H1 (cell line): ENCODE results near the gene INPP5B.

Experiments used
- CREB1 ChIP-seq: IDR thresholded peaks from 2 replicates; pipeline ENCODE4 v1.6.1; 2012; ENCODE audit warnings: inconsistent platforms
- EP300 ChIP-seq, 2 experiments: IDR thresholded peaks; 1 replicate in 1 of 2; 2 replicates in 1 of 2; pipeline ENCODE4 v1.6.1; 2011 to 2012; ENCODE audit warnings: low read depth in 2 of 2, low read length in 2 of 2, mild to moderate bottlenecking in 2 of 2, borderline replicate concordance in 1 of 2, inconsistent platforms in 1 of 2, moderate library complexity in 1 of 2
- GABPA ChIP-seq: IDR thresholded peaks from 2 replicates; pipeline ENCODE4 v1.6.1; 2011; ENCODE audit warnings: mild to moderate bottlenecking, low read length, moderate library complexity, borderline replicate concordance; ENCODE audit not compliant: insufficient read depth
- GTF2F1 ChIP-seq: IDR thresholded peaks from 2 replicates; pipeline ENCODE4 v1.6.1; 2012; ENCODE audit warnings: low read depth, low read length, improper control_type of control experiment, borderline replicate concordance
- JUN ChIP-seq: IDR thresholded peaks from 2 replicates; pipeline ENCODE4 v1.6.1; 2011; ENCODE audit warnings: low read depth, mild to moderate bottlenecking, improper control_type of control experiment, low read length
- POLR2A ChIP-seq, 2 experiments: IDR thresholded peaks; 1 replicate in 1 of 2; 2 replicates in 1 of 2; pipeline ENCODE4 v1.6.1; 2011; ENCODE audit warnings: low read depth in 2 of 2, low read length in 2 of 2, mild to moderate bottlenecking in 2 of 2; ENCODE audit errors: control extremely low read depth in 1 of 2
- POLR2AphosphoS5 ChIP-seq: IDR thresholded peaks from 2 replicates; pipeline ENCODE4 v1.6.1; 2011; ENCODE audit warnings: low read depth, low read length
- TAF1 ChIP-seq: IDR thresholded peaks from 2 replicates; pipeline ENCODE4 v1.6.1; 2011; ENCODE audit warnings: mild to moderate bottlenecking, low read depth, low read length
- TF ChIP-seq, protein P1 (sequence below), 3 experiments: IDR thresholded peaks; 1 replicate in 2 of 3; 2 replicates in 1 of 3; pipeline versions ENCODE4 v1.5.1 to v1.6.1; 2011; ENCODE audit warnings: low read length in 3 of 3, mild to moderate bottlenecking in 3 of 3, inconsistent platforms in 2 of 3, low read depth in 1 of 3, moderate library complexity in 1 of 3; ENCODE audit not compliant: insufficient read depth in 1 of 3; ENCODE audit errors: control extremely low read depth in 1 of 3
- TF ChIP-seq, protein P2 (sequence below): IDR thresholded peaks from 2 replicates; pipeline ENCODE4 v1.6.1; 2011; ENCODE audit warnings: low read length, improper control_type of control experiment
- TF ChIP-seq, protein P3 (sequence below): IDR thresholded peaks from 2 replicates; pipeline ENCODE4 v1.6.1; 2011; ENCODE audit warnings: low read depth, mild to moderate bottlenecking, low read length; ENCODE audit not compliant: insufficient read depth

DNA sequence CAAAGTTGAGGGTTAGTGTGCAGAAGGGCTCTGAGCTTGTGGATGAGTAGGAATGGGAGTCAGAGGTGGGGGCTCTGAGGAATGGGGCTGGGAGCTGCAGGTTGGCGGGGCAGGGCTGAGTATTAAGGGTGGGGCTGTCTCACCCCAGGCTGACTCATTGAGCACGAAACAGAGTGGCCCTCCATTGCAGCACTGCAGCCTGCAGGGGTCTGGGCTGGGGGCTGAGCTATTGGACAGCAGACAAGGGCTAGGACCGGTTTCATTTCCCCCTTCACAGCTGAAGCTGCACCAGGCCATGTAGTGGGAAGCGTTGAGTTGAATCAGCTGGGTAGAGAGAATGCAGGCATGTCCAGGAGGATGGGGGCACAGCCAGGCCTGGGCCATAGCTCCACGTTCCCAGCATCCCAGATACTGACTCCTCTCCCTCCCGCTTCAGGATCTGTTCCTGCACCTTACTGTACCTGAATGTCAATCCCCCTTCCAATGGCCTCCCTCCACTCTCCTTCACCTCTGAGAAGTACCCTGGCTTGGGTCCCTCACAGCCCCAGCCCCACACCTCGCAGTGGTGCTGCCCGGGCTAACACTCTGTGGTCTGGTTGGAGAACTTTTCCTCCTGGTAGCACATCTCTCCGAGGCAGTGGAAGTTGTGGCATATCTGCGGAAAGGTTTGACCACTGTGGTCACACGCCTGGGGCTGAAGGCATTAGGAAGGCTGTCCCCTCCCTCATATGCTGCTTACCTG, 4.4 kb upstream of the INPP5B start:
- TF ChIP-seq TAF1 (no peak), POLR2AphosphoS5 (no peak), GABPA (no peak), JUN (no peak), EP300 (IDR thresholded peaks at IDR 0.05; ENCODE audit: borderline replicate concordance in 1 of 2, low read depth in 2 of 2, low read length in 2 of 2) (no peak), CREB1 (no peak), GTF2F1 (no peak), POLR2A (IDR thresholded peaks at IDR 0.05; ENCODE audit: control extremely low read depth in 1 of 2, low read depth in 2 of 2, low read length in 2 of 2) (no peak)
- TF ChIP-seq, protein P1, sequence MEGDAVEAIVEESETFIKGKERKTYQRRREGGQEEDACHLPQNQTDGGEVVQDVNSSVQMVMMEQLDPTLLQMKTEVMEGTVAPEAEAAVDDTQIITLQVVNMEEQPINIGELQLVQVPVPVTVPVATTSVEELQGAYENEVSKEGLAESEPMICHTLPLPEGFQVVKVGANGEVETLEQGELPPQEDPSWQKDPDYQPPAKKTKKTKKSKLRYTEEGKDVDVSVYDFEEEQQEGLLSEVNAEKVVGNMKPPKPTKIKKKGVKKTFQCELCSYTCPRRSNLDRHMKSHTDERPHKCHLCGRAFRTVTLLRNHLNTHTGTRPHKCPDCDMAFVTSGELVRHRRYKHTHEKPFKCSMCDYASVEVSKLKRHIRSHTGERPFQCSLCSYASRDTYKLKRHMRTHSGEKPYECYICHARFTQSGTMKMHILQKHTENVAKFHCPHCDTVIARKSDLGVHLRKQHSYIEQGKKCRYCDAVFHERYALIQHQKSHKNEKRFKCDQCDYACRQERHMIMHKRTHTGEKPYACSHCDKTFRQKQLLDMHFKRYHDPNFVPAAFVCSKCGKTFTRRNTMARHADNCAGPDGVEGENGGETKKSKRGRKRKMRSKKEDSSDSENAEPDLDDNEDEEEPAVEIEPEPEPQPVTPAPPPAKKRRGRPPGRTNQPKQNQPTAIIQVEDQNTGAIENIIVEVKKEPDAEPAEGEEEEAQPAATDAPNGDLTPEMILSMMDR (IDR thresholded peaks at IDR 0.05; ENCODE audit: control extremely low read depth in 1 of 3, insufficient read depth in 1 of 3, low read depth in 1 of 3, low read length in 3 of 3) = no peak
- TF ChIP-seq, protein P2, sequence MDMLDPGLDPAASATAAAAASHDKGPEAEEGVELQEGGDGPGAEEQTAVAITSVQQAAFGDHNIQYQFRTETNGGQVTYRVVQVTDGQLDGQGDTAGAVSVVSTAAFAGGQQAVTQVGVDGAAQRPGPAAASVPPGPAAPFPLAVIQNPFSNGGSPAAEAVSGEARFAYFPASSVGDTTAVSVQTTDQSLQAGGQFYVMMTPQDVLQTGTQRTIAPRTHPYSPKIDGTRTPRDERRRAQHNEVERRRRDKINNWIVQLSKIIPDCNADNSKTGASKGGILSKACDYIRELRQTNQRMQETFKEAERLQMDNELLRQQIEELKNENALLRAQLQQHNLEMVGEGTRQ = no peak
- TF ChIP-seq, protein P3, sequence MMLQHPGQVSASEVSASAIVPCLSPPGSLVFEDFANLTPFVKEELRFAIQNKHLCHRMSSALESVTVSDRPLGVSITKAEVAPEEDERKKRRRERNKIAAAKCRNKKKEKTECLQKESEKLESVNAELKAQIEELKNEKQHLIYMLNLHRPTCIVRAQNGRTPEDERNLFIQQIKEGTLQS = no peak
